HepG2 (cell line): ENCODE measurements around the gene KIF15. TPM values are rescaled to one million over a fixed set of nuclear protein-coding genes. Genes with fewer than 3 reads are reported as not detected.
A peak's percentile ranks its signal among the peaks of the same experiment; 100 is the strongest.

ENCODE experiments used
- BRD4 ChIP-seq: sonication (generic); formaldehyde crosslinking; IDR thresholded peaks from 2 replicates; pipeline ENCODE4 v1.4.0; 2020; ENCODE audit warnings: missing genetic modification reagents
- CREB1 ChIP-seq, 2 experiments: fragments of 450-650 bp in 1 of 2; IDR thresholded peaks; 2 replicates each; pipeline ENCODE4 v1.6.1; 2016 to 2017; ENCODE audit warnings: control low read depth in 1 of 2, mild to moderate bottlenecking in 1 of 2, missing compliant biosample characterization in 1 of 2, missing genetic modification characterization in 1 of 2
- EED ChIP-seq: sonication (generic); formaldehyde crosslinking; IDR thresholded peaks from 2 replicates; pipeline ENCODE4 v1.5.0; 2020; ENCODE audit warnings: mild to moderate bottlenecking, missing genetic modification reagents
- FOXP1 ChIP-seq, 2 experiments: fragments of 450-650 bp in 1 of 2; IDR thresholded peaks; 2 replicates each; pipeline ENCODE4 v1.6.1; 2017 to 2018; ENCODE audit warnings: antibody characterized with exemption in 1 of 2
- GTF3A ChIP-seq: sonication (generic); formaldehyde crosslinking; conservative IDR thresholded peaks from 2 replicates; pipeline ENCODE4 v1.4.0; 2020; ENCODE audit warnings: mild to moderate bottlenecking, missing genetic modification reagents
- NCOA5 ChIP-seq: sonication (generic); formaldehyde crosslinking; IDR thresholded peaks from 2 replicates; pipeline ENCODE4 v1.4.0; 2020; ENCODE audit warnings: missing genetic modification reagents
- NFRKB ChIP-seq: fragments of 450-650 bp; IDR thresholded peaks from 2 replicates; pipeline ENCODE4 v1.6.1; 2017
- PCBP2 ChIP-seq: fragments of 200-400 bp; formaldehyde crosslinking; optimal IDR thresholded peaks from 2 replicates; pipeline ENCODE3; 2018; ENCODE audit warnings: low read length, low read depth; ENCODE audit not compliant: poor library complexity, severe bottlenecking
- TEAD2 ChIP-seq: sonication (generic); formaldehyde crosslinking; IDR thresholded peaks from 2 replicates; pipeline ENCODE4 v1.9.0; 2021; ENCODE audit warnings: missing genetic modification reagents
- ZBTB39 ChIP-seq: sonication (generic); formaldehyde crosslinking; IDR thresholded peaks from 2 replicates; pipeline ENCODE4 v1.5.0; 2020; ENCODE audit warnings: missing genetic modification reagents
- ZFAT ChIP-seq: sonication (generic); formaldehyde crosslinking; conservative IDR thresholded peaks from 2 replicates; pipeline ENCODE4 v1.8.1; 2023; ENCODE audit warnings: missing genetic modification reagents, inconsistent platforms
- ZFP41 ChIP-seq: sonication (generic); formaldehyde crosslinking; IDR thresholded peaks from 2 replicates; pipeline ENCODE4 v1.4.0; 2020; ENCODE audit warnings: mild to moderate bottlenecking, missing genetic modification reagents, borderline replicate concordance
- ZFP62 ChIP-seq: sonication (generic); formaldehyde crosslinking; IDR thresholded peaks from 2 replicates; pipeline ENCODE4 v1.4.0; 2020; ENCODE audit warnings: missing genetic modification reagents
- ZNF17 ChIP-seq: sonication (generic); formaldehyde crosslinking; IDR thresholded peaks from 2 replicates; pipeline ENCODE4 v1.5.0; 2020; ENCODE audit warnings: mild to moderate bottlenecking, missing genetic modification reagents
- ZNF281 ChIP-seq: sonication (generic); formaldehyde crosslinking; IDR thresholded peaks from 2 replicates; pipeline ENCODE4 v1.4.0; 2020; ENCODE audit warnings: missing genetic modification reagents, borderline replicate concordance
- ZNF337 ChIP-seq: sonication (generic); formaldehyde crosslinking; IDR thresholded peaks from 2 replicates; pipeline ENCODE4 v1.5.1; 2020; ENCODE audit warnings: missing genetic modification reagents, low read depth, mild to moderate bottlenecking, borderline replicate concordance
- ZNF484 ChIP-seq: sonication (generic); formaldehyde crosslinking; IDR thresholded peaks from 2 replicates; pipeline ENCODE4 v1.5.1; 2020; ENCODE audit warnings: mild to moderate bottlenecking, low read depth, missing genetic modification reagents, borderline replicate concordance
- ZSCAN31 ChIP-seq: sonication (generic); formaldehyde crosslinking; IDR thresholded peaks from 2 replicates; pipeline ENCODE4 v1.5.0; 2020; ENCODE audit warnings: low read depth, mild to moderate bottlenecking, missing genetic modification reagents
- polyA plus RNA-seq, 8 experiments: library from polyadenylated mRNA; depleted of rRNA in 3 of 8; stranded (reverse) in 7 of 8; unstranded in 1 of 8; fragments of >200 nt; fragmentation: Illumina TruSeq in 4 of 8; extraction: Trizol in 4 of 8; gene quantifications; 2 replicates each; pipeline versions ENCODE4 v1.2.1 to v1.2.3, GENCODE V29; 2011 to 2016; ENCODE audit warnings: low read depth in 4 of 8, missing spikeins in 1 of 8, mixed read lengths in 1 of 8; ENCODE audit not compliant: insufficient read depth in 1 of 8
- total RNA-seq, 5 experiments: library from RNA; depleted of rRNA; stranded (reverse); fragments of >200 nt; fragmentation: Illumina TruSeq; extraction: Trizol; gene quantifications; 2 replicates each; pipeline ENCODE4 v1.2.3, GENCODE V29; 2016; ENCODE audit warnings: low read depth in 1 of 5
- TF ChIP-seq, protein P1 (sequence below): sonication (generic); formaldehyde crosslinking; conservative IDR thresholded peaks from 2 replicates; pipeline ENCODE4 v1.4.0; 2020; ENCODE audit warnings: missing genetic modification reagents
- TF ChIP-seq, protein P2 (sequence below): fragments of 450-650 bp; IDR thresholded peaks from 2 replicates; pipeline ENCODE4 v1.6.1; 2016

KIF15 gene
- total and polyA plus RNA-seq, 2 of the 13 experiments (the other 11 are each of a cell fraction or from before 2014, with no cell fraction given) = 4.8 to 33.8 TPM

- TF ChIP-seq ZBTB39 (CRISPR knock-in tag) (no peak), NFRKB (no peak), ZNF17 (CRISPR knock-in tag) (0 out of 2 replicates have a peak, but pooled peaks have one; percentile 48), BRD4 (CRISPR knock-in tag) (no peak; the same call in 1 of the 2 replicates), ZNF484 (CRISPR knock-in tag) (no peak), ZFP62 (CRISPR knock-in tag) (no peak), CREB1 (IDR thresholded peaks at IDR 0.05) (peak; percentile 91), CREB1 (CRISPR knock-in tag; IDR thresholded peaks at IDR 0.05) (peak; percentile 86), NCOA5 (CRISPR knock-in tag) (no peak), TEAD2 (peak; percentile 67; the same call in 1 of the 2 replicates), PCBP2 (no peak), ZFAT (CRISPR knock-in tag) (no peak), ZFP41 (CRISPR knock-in tag) (peak; percentile 86; the same call in 1 of the 2 replicates), GTF3A (CRISPR knock-in tag) (0 out of 2 replicates have a peak, but pooled peaks have one; percentile 26), FOXP1 (IDR thresholded peaks at IDR 0.05) (no peak), FOXP1 (CRISPR knock-in tag; IDR thresholded peaks at IDR 0.05) (no peak), ZNF337 (CRISPR knock-in tag) (no peak), ZNF281 (CRISPR knock-in tag) (no peak; the same call in 1 of the 2 replicates), EED (CRISPR knock-in tag) (peak; percentile 86), ZSCAN31 (no peak; the same call in 1 of the 2 replicates)
- TF ChIP-seq, protein P1, sequence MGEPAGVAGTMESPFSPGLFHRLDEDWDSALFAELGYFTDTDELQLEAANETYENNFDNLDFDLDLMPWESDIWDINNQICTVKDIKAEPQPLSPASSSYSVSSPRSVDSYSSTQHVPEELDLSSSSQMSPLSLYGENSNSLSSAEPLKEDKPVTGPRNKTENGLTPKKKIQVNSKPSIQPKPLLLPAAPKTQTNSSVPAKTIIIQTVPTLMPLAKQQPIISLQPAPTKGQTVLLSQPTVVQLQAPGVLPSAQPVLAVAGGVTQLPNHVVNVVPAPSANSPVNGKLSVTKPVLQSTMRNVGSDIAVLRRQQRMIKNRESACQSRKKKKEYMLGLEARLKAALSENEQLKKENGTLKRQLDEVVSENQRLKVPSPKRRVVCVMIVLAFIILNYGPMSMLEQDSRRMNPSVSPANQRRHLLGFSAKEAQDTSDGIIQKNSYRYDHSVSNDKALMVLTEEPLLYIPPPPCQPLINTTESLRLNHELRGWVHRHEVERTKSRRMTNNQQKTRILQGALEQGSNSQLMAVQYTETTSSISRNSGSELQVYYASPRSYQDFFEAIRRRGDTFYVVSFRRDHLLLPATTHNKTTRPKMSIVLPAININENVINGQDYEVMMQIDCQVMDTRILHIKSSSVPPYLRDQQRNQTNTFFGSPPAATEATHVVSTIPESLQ (CRISPR knock-in tag) = no peak
- TF ChIP-seq, protein P2, sequence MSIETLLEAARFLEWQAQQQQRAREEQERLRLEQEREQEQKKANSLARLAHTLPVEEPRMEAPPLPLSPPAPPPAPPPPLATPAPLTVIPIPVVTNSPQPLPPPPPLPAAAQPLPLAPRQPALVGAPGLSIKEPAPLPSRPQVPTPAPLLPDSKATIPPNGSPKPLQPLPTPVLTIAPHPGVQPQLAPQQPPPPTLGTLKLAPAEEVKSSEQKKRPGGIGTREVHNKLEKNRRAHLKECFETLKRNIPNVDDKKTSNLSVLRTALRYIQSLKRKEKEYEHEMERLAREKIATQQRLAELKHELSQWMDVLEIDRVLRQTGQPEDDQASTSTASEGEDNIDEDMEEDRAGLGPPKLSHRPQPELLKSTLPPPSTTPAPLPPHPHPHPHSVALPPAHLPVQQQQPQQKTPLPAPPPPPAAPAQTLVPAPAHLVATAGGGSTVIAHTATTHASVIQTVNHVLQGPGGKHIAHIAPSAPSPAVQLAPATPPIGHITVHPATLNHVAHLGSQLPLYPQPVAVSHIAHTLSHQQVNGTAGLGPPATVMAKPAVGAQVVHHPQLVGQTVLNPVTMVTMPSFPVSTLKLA = no peak
Observed at GRCh38 chr3:44861412-44862225, 100.0 kb downstream of the KIF15 start, which contains the start of gene TMEM42 (continued).
